AG09309 (cell line): ENCODE data around the gene PNKP.

Experiments
- DNase-seq: peaks from one replicate; pipeline ENCODE4 v3.0.0-alpha.2; 2010; ENCODE audit warnings: low read depth
- H3K4me3 ChIP-seq: 2 replicates; pipeline ENCODE4 v1.5.1; 2011; ENCODE audit warnings: mild to moderate bottlenecking, low read depth, low read length, moderate library complexity; ENCODE audit not compliant: control insufficient read depth
- CTCF ChIP-seq: IDR thresholded peaks from 2 replicates; pipeline ENCODE4 v1.5.1; 2011; ENCODE audit warnings: mild to moderate bottlenecking, low read depth, low read length, inconsistent platforms; ENCODE audit not compliant: insufficient read depth, control insufficient read depth; ENCODE audit errors: missing control alignments

Gene PNKP

GRCh38 chr19:49854378-49855263, 12.8 kb downstream of the PNKP start:
- DNase-seq: no peak
- H3K4me3 ChIP-seq: no peak overlapping the region
- no peak for TF ChIP-seq CTCF

GRCh38 chr19:49853852-49854377, 13.5 kb downstream of the PNKP start:
- H3K4me3 ChIP-seq: no peak overlapping the region
- no peak for TF ChIP-seq CTCF
- DNase-seq: no peak

- DNase-seq: no peak
- no peak for TF ChIP-seq CTCF
- peak overlapping the region; percentile 87 for H3K4me3 ChIP-seq
These were observed 14.7 kb downstream of the PNKP start for GRCh38 chr19:49852631-49853126.

GRCh38 chr19:49851456-49852259, 15.7 kb downstream of the PNKP start:
- H3K4me3 ChIP-seq: peak overlapping the region; percentile 87
- TF ChIP-seq CTCF: no peak
- DNase-seq: no peak

GRCh38 chr19:49850487-49851342, 16.7 kb downstream of the PNKP start, which contains the start of gene PTOV1:
TSS of gene PTOV1 (plus strand) at chr19:49851159.
- H3K4me3 ChIP-seq: peak within 1 kb of the TSS; percentile 87
- no peak for TF ChIP-seq CTCF
- DNase-seq: peak; percentile 56

GRCh38 chr19:49850221-49850486, 17.2 kb downstream of the PNKP start:
- H3K4me3 ChIP-seq: peak overlapping the region; percentile 87
- no peak for DNase-seq
- no peak for TF ChIP-seq CTCF
